ENCODE data around the gene SLC1A7.

SLC1A7 gene

DNA sequence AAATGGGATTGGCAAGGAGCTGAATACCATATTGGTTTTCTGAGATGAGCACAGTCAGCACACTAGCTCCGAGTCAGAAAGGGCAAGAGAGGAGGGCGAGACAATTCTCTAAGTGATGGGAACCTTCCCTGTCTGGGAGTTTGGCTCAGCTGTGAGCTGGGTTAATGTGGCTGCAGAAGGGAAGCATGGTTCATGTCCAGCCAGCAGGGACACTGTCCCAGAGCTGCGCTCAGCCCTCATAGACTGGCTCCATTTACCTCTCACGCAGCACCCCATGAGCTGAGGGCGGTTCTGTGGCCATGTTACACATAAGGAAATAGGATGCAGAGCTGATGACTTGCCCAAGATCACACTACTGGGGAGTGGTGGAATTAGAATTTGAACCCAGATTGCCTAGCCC is 38.5 kb upstream of the SLC1A7 start:
- Histone ChIP-seq H3K4me1 (ENCODE audit: insufficient read depth, low read length, severe bottlenecking) (no peaks in the 10 kb centered on the region), H3F3A (ENCODE audit: insufficient read depth, low read length) (no peaks in the 10 kb centered on the region), H3K9me3 (ENCODE audit: low read length) (no peaks in the 10 kb centered on the region), H4K20me1 (ENCODE audit: insufficient read depth, low read length) (no peaks in the 10 kb centered on the region), H3K9me2 (ENCODE audit: low read depth, low read length) (no peaks in the 10 kb centered on the region), H3K79me2 (ENCODE audit: insufficient read depth, low read length) (no peaks in the 10 kb centered on the region), H3K27ac (ENCODE audit: low read depth, low read length, poor library complexity, severe bottlenecking) (no peak overlapping the region), H3K27me3 (ENCODE audit: insufficient read depth, low read length) (peaks cover 11% of the 10 kb centered on the region; the same call in 1 of the 2 replicates), H3K4me2 (ENCODE audit: low read length) (no peak overlapping the region), H3K9ac (ENCODE audit: low read length) (no peak overlapping the region), H3K36me3 (ENCODE audit: insufficient read depth, low read length) (no peaks in the 10 kb centered on the region), H3K4me3 (ENCODE audit: low read depth, low read length, poor library complexity, severe bottlenecking) (no peak overlapping the region), H2AFZ (ENCODE audit: low read length) (no peak overlapping the region)
- no peak for TF ChIP-seq EZH2 (IDR thresholded peaks at IDR 0.05; ENCODE audit: borderline replicate concordance, low read length)
- TF ChIP-seq, protein P1, sequence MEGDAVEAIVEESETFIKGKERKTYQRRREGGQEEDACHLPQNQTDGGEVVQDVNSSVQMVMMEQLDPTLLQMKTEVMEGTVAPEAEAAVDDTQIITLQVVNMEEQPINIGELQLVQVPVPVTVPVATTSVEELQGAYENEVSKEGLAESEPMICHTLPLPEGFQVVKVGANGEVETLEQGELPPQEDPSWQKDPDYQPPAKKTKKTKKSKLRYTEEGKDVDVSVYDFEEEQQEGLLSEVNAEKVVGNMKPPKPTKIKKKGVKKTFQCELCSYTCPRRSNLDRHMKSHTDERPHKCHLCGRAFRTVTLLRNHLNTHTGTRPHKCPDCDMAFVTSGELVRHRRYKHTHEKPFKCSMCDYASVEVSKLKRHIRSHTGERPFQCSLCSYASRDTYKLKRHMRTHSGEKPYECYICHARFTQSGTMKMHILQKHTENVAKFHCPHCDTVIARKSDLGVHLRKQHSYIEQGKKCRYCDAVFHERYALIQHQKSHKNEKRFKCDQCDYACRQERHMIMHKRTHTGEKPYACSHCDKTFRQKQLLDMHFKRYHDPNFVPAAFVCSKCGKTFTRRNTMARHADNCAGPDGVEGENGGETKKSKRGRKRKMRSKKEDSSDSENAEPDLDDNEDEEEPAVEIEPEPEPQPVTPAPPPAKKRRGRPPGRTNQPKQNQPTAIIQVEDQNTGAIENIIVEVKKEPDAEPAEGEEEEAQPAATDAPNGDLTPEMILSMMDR (IDR thresholded peaks at IDR 0.05; ENCODE audit: low read length) = no peak

DNA sequence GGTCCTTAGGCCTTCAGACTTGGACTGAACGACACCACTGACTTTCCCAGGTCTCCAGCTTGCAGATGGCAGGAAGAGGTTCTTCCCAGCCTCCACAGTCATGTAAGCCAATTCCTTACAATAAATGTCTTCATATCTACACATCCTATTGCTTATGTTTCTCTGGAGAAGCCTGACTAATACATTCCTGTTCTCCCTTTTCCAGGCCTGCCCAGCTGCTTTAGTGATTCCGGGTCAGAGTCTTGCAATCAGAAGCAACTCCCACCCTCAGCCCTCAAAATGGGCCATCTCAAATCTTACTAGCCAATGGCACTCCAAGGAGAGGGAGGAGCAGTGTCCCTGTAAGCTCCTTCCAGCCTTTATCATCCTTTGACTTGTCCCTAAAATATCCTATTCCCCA is 37.8 kb upstream of the SLC1A7 start:
- TF ChIP-seq EZH2 (IDR thresholded peaks at IDR 0.05; ENCODE audit: borderline replicate concordance, low read length) = no peak
- TF ChIP-seq, protein P1 (IDR thresholded peaks at IDR 0.05; ENCODE audit: low read length) = no peak

DNA sequence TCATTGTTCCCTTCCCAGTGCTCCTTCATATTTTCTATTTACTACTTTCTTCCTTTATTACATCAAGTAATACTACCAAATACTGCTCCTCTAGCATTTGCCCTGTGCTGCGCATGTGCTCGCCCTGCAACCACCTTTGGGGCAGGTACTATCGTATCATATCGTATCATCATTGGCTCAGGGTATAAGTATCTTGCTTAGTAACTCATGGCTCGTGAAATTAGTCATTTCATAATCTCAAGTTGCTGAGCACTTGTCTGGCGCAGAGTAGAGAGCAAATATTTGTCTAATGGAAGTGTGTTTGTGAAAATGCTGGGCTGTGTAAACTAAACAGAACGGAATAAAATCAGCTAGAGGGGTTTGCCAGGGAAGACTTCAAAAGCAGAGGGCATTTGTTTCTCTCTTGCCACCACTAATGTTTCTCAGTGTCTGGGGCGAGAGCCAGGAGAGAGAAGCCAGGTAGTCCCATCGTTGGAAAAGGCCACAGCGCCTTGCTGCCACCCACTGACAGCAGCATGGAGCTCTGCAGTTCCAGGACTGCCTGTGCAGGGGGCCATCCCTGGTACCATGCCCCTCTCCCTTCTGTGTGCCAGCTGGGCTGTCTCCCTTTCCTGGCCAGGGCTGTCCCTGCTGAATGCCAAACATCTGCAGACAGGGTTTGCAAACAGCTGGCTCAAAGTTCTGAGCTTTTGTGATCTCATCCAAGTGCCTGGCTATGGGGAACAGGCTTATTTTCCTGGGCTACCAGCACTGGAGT is 34.2 kb upstream of the SLC1A7 start:
- Histone ChIP-seq H3K4me3 (ENCODE audit: low read depth, low read length, poor library complexity, severe bottlenecking) (no peak overlapping the region), H4K20me1 (ENCODE audit: insufficient read depth, low read length) (no peaks in the 10 kb centered on the region), H3K9me2 (ENCODE audit: low read depth, low read length) (no peaks in the 10 kb centered on the region), H3K4me2 (ENCODE audit: low read length) (no peak overlapping the region), H3K36me3 (ENCODE audit: insufficient read depth, low read length) (no peaks in the 10 kb centered on the region), H3K27me3 (ENCODE audit: insufficient read depth, low read length) (peaks cover 11% of the 10 kb centered on the region; the same call in 1 of the 2 replicates), H3K79me2 (ENCODE audit: insufficient read depth, low read length) (no peaks in the 10 kb centered on the region), H2AFZ (ENCODE audit: low read length) (no peak overlapping the region), H3K27ac (ENCODE audit: low read depth, low read length, poor library complexity, severe bottlenecking) (no peak overlapping the region), H3K4me1 (ENCODE audit: insufficient read depth, low read length, severe bottlenecking) (peaks cover 5% of the 10 kb centered on the region), H3K9ac (ENCODE audit: low read length) (no peak overlapping the region), H3K9me3 (ENCODE audit: low read length) (no peaks in the 10 kb centered on the region), H3F3A (ENCODE audit: insufficient read depth, low read length) (no peaks in the 10 kb centered on the region)
- no peak for TF ChIP-seq EZH2 (IDR thresholded peaks at IDR 0.05; ENCODE audit: borderline replicate concordance, low read length)
- TF ChIP-seq, protein P1 (IDR thresholded peaks at IDR 0.05; ENCODE audit: low read length) = no peak

More for the DNA sequence above, 37.8 kb upstream of the SLC1A7 start:
- Histone ChIP-seq H3K27me3 (ENCODE audit: insufficient read depth, low read length) (peaks cover 11% of the 10 kb centered on the region; the same call in 1 of the 2 replicates), H3K4me3 (ENCODE audit: low read depth, low read length, poor library complexity, severe bottlenecking) (no peak overlapping the region), H3K36me3 (ENCODE audit: insufficient read depth, low read length) (no peaks in the 10 kb centered on the region), H3K9me3 (ENCODE audit: low read length) (no peaks in the 10 kb centered on the region), H3K9me2 (ENCODE audit: low read depth, low read length) (no peaks in the 10 kb centered on the region), H3K4me2 (ENCODE audit: low read length) (no peak overlapping the region), H3K4me1 (ENCODE audit: insufficient read depth, low read length, severe bottlenecking) (no peaks in the 10 kb centered on the region), H3K9ac (ENCODE audit: low read length) (no peak overlapping the region), H3F3A (ENCODE audit: insufficient read depth, low read length) (no peaks in the 10 kb centered on the region), H4K20me1 (ENCODE audit: insufficient read depth, low read length) (no peaks in the 10 kb centered on the region), H3K79me2 (ENCODE audit: insufficient read depth, low read length) (no peaks in the 10 kb centered on the region), H2AFZ (ENCODE audit: low read length) (no peak overlapping the region), H3K27ac (ENCODE audit: low read depth, low read length, poor library complexity, severe bottlenecking) (no peak overlapping the region)

Data from OCI-LY1 (cell line).